ENCODE measurements around the gene MCTP1. TPM values are rescaled to one million over a fixed set of nuclear protein-coding genes. Genes with fewer than 3 reads are reported as not detected.

MCTP1 gene
- total RNA-seq, 2 experiments from 2014 or later, result 1.6 TPM

DNA sequence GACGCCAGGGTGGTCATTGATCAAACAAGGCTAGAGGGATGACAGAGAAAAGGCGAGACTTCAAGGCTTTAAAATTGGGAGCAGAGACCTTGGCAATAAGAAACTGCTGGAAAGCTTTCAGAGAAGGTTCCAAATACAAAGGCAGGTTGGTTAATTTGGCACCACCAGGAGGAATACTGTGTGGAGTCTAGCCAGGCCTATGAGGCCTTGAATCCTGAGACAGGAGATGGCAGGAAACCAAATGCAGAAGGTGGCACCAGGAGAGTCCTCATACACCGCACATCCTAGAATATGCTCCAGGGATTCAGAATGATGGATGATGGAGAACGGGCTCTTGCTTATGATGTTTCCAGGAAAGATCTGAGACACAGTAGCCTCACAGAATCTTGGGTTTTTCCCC is 90.0 kb downstream of the MCTP1 start:
- H3K27ac Mint-ChIP-seq, result no peak overlapping the region
- H3K36me3 Mint-ChIP-seq, result no peaks in the 10 kb centered on the region
- ATAC-seq (ENCODE audit: low read depth) (no peak), DNase-seq (no peak)
- H3K9me3 Mint-ChIP-seq, result no peaks in the 10 kb centered on the region
- H3K4me1 Mint-ChIP-seq, result no peaks in the 10 kb centered on the region
- H3K27me3 Mint-ChIP-seq, result no peaks in the 10 kb centered on the region
- no peak overlapping the region for H3K4me3 Mint-ChIP-seq
- POLR2A ChIA-PET, result no interaction called here

DNA sequence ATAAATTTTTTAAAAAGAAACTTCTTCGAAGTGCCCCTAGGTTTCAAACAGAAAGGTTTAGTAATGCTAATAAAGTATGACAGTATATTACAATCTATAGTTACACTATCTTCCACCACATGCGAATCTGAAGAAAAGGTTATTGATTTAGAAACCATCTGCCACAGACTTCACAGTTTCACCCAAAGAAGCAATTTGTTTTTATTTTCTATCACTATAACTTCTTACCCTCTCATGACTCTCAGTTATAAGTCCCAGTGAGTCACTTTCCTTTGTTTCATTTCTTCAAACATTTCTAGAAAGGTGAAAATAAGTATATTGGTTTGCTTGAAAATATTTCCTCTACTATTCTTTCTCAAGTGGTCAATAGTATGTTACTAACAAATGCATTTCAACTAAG is 93.6 kb downstream of the MCTP1 start:
- Mint-ChIP-seq H3K36me3 (no peaks in the 10 kb centered on the region), H3K4me1 (no peaks in the 10 kb centered on the region), H3K4me3 (no peak overlapping the region), H3K9me3 (no peaks in the 10 kb centered on the region), H3K27ac (no peak overlapping the region), H3K27me3 (no peaks in the 10 kb centered on the region)
- DNase-seq (no peak), ATAC-seq (ENCODE audit: low read depth) (no peak)
- POLR2A ChIA-PET, result no interaction called here

DNA sequence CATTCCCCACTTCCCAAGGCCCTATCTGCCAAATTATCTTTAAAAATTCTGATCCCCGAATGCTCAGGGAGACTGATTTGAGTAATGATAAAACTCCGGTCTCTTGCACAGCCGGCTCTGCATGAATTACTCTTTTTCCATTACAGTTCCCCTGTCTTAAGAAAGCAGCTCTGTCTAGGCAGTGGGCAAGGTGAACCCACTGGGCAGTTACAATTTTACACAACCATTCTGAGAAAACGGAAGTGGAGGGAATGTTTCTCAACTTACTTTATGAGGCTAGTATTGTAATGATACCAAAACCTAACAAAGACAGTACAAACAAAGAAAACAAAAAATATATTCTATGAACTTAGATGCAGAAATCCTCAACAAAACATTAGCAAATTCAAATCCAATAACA is 100.0 kb downstream of the MCTP1 start:
- no peaks in the 10 kb centered on the region for H3K27me3 Mint-ChIP-seq
- DNase-seq (no peak), ATAC-seq (ENCODE audit: low read depth) (no peak)
- H3K27ac Mint-ChIP-seq, result no peak overlapping the region
- POLR2A ChIA-PET, result no interaction called here
- no peaks in the 10 kb centered on the region for H3K4me1 Mint-ChIP-seq
- no peak overlapping the region for H3K4me3 Mint-ChIP-seq
- H3K9me3 Mint-ChIP-seq, result no peaks in the 10 kb centered on the region
- no peaks in the 10 kb centered on the region for H3K36me3 Mint-ChIP-seq

DNA sequence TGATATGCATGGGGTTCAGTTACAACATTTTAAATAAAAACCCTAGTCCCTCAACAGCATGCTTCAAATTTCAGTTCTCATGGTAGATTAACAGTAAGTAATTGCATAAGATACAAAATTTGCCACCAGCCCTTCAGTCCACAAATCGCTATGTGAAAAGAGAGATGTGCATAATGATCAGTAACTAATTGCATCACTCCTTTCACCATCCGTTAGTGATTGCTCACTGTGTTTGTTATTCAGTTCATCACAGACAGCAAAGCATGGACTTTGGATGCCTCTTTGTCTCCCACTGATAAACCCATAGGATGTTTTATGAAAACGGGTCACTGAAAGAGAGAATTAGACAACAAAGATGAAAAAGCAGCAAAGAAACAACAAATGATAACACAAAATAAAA is 103.2 kb downstream of the MCTP1 start:
- DNase-seq, result no peak
- ATAC-seq (ENCODE audit: low read depth), result no peak
- Mint-ChIP-seq H3K36me3 (no peaks in the 10 kb centered on the region), H3K27ac (no peak overlapping the region), H3K27me3 (peaks cover 2% of the 10 kb centered on the region), H3K9me3 (no peaks in the 10 kb centered on the region), H3K4me1 (no peaks in the 10 kb centered on the region), H3K4me3 (no peak overlapping the region)
- POLR2A ChIA-PET, result no interaction called here

DNA sequence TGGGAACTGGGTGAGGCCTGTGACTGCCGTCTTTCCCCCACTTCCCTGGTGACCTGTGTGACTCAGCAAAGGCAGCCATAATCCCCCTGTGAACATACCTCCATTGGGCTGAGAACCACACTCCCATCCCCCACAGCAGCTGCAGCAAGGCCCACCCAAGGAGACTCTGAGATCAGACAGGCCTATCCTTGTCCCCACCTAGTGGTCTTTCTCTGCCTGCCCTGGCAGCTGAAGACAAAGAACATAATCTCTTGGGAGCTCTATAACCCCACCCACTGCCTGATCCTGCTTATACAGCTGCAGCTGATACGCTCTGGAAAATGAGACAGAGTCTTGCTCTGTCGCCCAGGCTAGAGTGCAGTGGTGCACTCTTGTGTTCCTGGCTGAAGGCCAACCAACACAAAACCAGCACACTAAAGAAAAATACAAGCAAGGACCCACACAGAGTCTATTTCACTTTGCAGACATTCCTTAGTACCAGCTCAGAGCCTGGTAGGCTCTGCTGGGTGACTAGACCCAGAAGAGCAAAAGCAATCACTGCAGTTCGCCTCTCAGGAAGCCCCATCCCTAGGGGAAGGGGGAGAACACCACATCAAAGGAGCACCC is 106.7 kb downstream of the MCTP1 start:
- Mint-ChIP-seq H3K27ac (no peak overlapping the region), H3K4me1 (no peaks in the 10 kb centered on the region), H3K27me3 (peaks cover 2% of the 10 kb centered on the region), H3K4me3 (no peak overlapping the region), H3K36me3 (no peaks in the 10 kb centered on the region), H3K9me3 (no peaks in the 10 kb centered on the region)
- no peak for DNase-seq
- POLR2A ChIA-PET, result no interaction called here
- ATAC-seq (ENCODE audit: low read depth), result no peak

DNA sequence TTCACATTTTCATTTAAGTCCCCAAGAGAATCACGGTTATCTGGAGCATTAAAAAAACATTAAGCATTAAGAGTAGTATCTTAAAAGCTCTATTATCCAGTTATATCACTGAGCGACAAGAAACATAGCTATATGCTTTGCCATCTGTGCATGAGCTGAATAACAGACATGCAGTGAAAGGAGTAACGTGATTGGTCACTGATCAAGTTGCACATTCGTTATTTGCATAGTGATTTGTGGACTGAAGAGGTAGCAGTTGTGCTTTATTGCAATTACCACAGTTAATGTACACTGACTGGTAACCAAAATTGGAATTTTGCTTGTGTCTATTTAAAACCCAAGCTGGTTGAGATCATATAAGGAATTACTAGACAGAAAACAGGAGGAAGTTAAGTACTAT is 107.4 kb downstream of the MCTP1 start:
- no peak overlapping the region for H3K27ac Mint-ChIP-seq
- no peaks in the 10 kb centered on the region for H3K36me3 Mint-ChIP-seq
- H3K4me1 Mint-ChIP-seq, result no peaks in the 10 kb centered on the region
- no peak for ATAC-seq (ENCODE audit: low read depth)
- peaks cover 2% of the 10 kb centered on the region for H3K27me3 Mint-ChIP-seq
- POLR2A ChIA-PET, result no interaction called here
- no peak for DNase-seq
- no peaks in the 10 kb centered on the region for H3K9me3 Mint-ChIP-seq
- no peak overlapping the region for H3K4me3 Mint-ChIP-seq

DNA sequence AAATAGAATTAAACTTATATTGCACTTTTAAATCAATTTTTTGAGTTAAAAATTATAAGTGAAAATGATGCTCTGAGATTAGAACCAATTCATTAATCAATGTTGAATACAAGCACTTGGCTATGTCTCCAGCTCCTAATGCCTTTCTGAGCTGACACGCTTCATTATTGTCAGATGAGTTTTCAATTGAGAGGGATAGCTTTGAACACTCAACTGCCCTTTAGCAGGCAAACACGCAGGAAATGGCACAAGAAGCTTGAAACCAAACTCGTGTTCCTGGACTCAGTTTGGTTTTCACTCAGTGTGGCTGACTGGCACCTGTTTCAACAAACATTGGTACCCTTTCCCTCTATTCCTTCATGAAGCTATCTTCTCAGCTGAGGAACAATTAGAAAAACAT is 109.8 kb downstream of the MCTP1 start:
- ATAC-seq (ENCODE audit: low read depth), result no peak
- H3K27ac Mint-ChIP-seq, result no peak overlapping the region
- no peak overlapping the region for H3K4me3 Mint-ChIP-seq
- no peaks in the 10 kb centered on the region for H3K4me1 Mint-ChIP-seq
- H3K27me3 Mint-ChIP-seq, result peaks cover 2% of the 10 kb centered on the region
- no peaks in the 10 kb centered on the region for H3K36me3 Mint-ChIP-seq
- H3K9me3 Mint-ChIP-seq, result peaks cover under 1% of the 10 kb centered on the region
- no peak for DNase-seq
- POLR2A ChIA-PET, result no interaction called here

DNA sequence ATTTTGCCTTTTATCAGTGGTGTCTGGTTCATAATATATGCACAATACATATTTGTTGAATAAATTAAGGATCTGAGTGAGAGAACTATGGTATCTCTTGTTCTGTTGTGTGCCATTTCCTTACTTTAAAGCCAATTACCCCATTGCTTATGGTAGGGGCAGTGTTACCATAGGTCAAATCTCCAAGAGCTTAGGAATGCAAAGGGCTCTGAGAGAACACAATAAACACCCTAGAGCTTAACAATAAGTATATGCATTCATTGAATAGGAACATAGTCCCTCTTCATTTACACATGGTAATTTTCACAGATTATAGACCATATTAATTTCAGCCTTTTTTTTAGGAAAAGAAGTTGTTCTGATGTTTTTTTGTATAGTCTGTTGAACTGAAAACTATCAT is 112.2 kb downstream of the MCTP1 start:
- POLR2A ChIA-PET, result no interaction called here
- DNase-seq, result no peak
- no peaks in the 10 kb centered on the region for H3K4me1 Mint-ChIP-seq
- ATAC-seq (ENCODE audit: low read depth), result no peak
- peaks cover 2% of the 10 kb centered on the region for H3K9me3 Mint-ChIP-seq
- no peak overlapping the region for H3K27ac Mint-ChIP-seq
- H3K36me3 Mint-ChIP-seq, result no peaks in the 10 kb centered on the region
- no peaks in the 10 kb centered on the region for H3K27me3 Mint-ChIP-seq
- H3K4me3 Mint-ChIP-seq, result no peak overlapping the region

DNA sequence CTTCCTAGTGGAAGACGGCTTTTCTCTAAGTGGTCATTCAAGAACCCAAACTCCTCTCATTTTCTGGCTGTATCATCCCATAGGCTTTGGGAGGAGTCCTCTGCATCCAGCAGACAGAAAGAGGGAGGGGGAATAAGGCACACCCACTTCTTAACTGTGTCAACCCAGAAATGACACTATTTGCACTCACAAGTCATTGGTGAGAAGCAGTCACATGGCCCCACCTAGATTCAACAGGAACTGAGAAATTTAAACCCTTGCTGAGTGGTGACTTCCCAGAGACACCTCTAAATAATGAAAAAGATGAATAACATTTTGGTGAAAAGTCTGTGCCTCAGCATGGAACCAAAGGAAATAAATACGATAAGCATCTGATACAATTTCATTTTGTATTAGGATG is 120.0 kb downstream of the MCTP1 start:
- ATAC-seq (ENCODE audit: low read depth) (no peak), DNase-seq (no peak)
- Mint-ChIP-seq H3K36me3 (no peaks in the 10 kb centered on the region), H3K9me3 (peaks cover 1% of the 10 kb centered on the region), H3K27me3 (no peaks in the 10 kb centered on the region), H3K4me3 (no peak overlapping the region), H3K27ac (no peak overlapping the region), H3K4me1 (peaks cover 2% of the 10 kb centered on the region)
- POLR2A ChIA-PET, result no interaction called here

GRCh38 chr5:95163079-95163478 is 121.8 kb downstream of the MCTP1 start:
- no peak for ATAC-seq (ENCODE audit: low read depth)
- Mint-ChIP-seq H3K4me3 (no peak overlapping the region), H3K27me3 (no peaks in the 10 kb centered on the region), H3K4me1 (peaks cover 2% of the 10 kb centered on the region), H3K9me3 (peaks cover 1% of the 10 kb centered on the region), H3K27ac (no peak overlapping the region), H3K36me3 (no peaks in the 10 kb centered on the region)
- DNase-seq, result no peak
- POLR2A ChIA-PET, result no interaction called here

DNA sequence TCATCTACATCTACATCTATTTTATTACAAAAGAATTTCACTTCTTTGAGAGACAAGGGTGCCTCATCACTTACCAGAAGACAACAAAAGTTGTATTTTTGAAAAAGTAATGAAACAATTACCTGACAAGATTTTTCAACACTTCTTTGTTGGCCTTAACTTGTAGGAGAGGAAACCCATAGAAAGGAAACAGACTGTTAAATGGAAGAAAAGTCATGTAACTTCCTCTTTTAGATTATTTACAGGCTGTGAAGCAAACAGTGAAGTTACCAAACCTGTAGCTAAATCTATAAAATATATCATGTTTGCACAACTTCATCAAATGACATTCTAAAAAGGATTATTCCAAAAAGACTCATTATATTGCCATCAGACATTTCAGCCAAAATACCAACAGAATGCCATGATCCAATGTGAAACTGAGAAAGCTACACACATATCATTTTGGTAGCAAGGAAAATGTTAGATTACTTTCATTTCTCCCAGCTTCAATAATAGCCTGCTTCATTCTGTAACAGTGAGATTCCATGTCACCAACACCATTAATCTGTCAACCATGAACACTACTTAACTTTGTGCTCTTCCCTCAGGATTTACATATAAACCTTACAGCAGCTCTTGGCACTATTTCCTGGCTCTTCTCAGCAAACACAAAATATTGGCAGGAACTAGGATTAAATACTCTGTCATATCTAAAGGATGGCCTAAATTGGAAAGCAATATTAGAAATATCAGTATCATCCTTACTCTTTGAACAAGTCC is 122.5 kb downstream of the MCTP1 start:
- DNase-seq, result no peak
- no peaks in the 10 kb centered on the region for H3K9me3 Mint-ChIP-seq
- H3K4me3 Mint-ChIP-seq, result no peak overlapping the region
- no peak overlapping the region for H3K27ac Mint-ChIP-seq
- no peaks in the 10 kb centered on the region for H3K36me3 Mint-ChIP-seq
- ATAC-seq (ENCODE audit: low read depth), result no peak
- H3K4me1 Mint-ChIP-seq, result peaks cover 2% of the 10 kb centered on the region
- no peaks in the 10 kb centered on the region for H3K27me3 Mint-ChIP-seq
- POLR2A ChIA-PET, result no interaction called here

GRCh38 chr5:95159603-95160002 is 125.3 kb downstream of the MCTP1 start:
- H3K4me3 Mint-ChIP-seq, result no peak overlapping the region
- DNase-seq, result no peak
- H3K27ac Mint-ChIP-seq, result no peak overlapping the region
- peaks cover 2% of the 10 kb centered on the region for H3K4me1 Mint-ChIP-seq
- no peaks in the 10 kb centered on the region for H3K9me3 Mint-ChIP-seq
- ATAC-seq (ENCODE audit: low read depth), result no peak
- H3K27me3 Mint-ChIP-seq, result no peaks in the 10 kb centered on the region
- POLR2A ChIA-PET, result no interaction called here
- H3K36me3 Mint-ChIP-seq, result no peaks in the 10 kb centered on the region

DNA sequence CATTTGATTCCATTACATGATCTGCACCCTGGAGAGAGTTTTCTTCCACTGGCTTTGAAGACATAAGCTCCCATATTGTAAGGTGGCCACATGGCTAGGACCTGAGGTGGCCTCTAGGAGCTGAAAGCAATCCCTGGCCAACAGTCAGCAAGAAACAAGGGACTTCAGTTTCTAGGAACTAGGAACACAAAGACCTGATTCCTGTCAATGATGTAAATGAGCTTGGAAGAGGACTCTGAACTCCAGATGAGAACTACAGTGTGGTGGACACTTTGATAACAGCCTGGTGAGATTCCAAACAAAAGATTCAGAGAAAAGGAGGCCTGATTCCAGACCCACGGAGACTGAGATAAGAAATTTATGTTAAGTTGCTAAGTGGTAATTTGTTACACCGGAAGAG is 129.0 kb downstream of the MCTP1 start:
- Mint-ChIP-seq H3K27me3 (no peaks in the 10 kb centered on the region), H3K4me3 (no peak overlapping the region), H3K4me1 (no peaks in the 10 kb centered on the region), H3K36me3 (no peaks in the 10 kb centered on the region), H3K9me3 (no peaks in the 10 kb centered on the region), H3K27ac (no peak overlapping the region)
- POLR2A ChIA-PET, result no interaction called here
- DNase-seq (no peak), ATAC-seq (ENCODE audit: low read depth) (no peak)

DNA sequence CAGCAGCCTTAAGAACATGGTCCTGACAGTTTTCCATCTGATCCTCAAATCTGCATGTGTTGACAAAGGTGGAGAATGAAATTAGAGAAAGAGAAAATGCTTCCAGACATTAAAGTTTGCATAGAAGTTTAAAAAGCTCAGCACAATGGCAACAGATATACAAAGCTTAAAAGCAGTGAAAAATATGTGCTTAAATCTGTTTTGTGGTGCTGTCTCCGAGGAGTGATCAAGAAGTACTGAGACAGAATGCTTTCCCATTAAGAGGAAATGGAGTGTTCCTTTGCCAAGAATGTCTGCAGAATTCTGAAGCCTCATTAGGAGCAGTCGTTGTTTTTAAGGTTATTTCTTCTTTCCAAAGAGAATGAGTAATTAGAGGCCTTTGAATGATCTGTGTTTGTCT is 131.4 kb downstream of the MCTP1 start:
- Mint-ChIP-seq H3K9me3 (no peaks in the 10 kb centered on the region), H3K4me3 (no peak overlapping the region), H3K27ac (no peak overlapping the region), H3K27me3 (no peaks in the 10 kb centered on the region), H3K4me1 (no peaks in the 10 kb centered on the region), H3K36me3 (no peaks in the 10 kb centered on the region)
- DNase-seq (no peak), ATAC-seq (ENCODE audit: low read depth) (no peak)
- POLR2A ChIA-PET, result no interaction called here
